HG03039 (cell line): ENCODE data around the gene TFAM.

Source experiments
- ATAC-seq: cut with Tn5 transposase; IDR thresholded peaks from one replicate; pipeline ENCODE4 v1.9.1; 2021; ENCODE audit warnings: mild to moderate bottlenecking, moderate library complexity; ENCODE audit not compliant: unreplicated experiment

TFAM gene

GRCh38 chr10:58431903-58432302, 46.7 kb downstream of the TFAM start:
- no peak for ATAC-seq

GRCh38 chr10:58433066-58433465, 47.9 kb downstream of the TFAM start:
- no peak for ATAC-seq

GRCh38 chr10:58433571-58433970, 48.4 kb downstream of the TFAM start:
- no peak for ATAC-seq

GRCh38 chr10:58435297-58435985, 50.2 kb downstream of the TFAM start:
- no peak for ATAC-seq

GRCh38 chr10:58436071-58436470, 50.9 kb downstream of the TFAM start:
- no peak for ATAC-seq

- no peak for ATAC-seq
These were observed 53.2 kb downstream of the TFAM start for GRCh38 chr10:58438340-58438871.

- no peak for ATAC-seq
These were observed 53.8 kb downstream of the TFAM start for GRCh38 chr10:58438986-58439385.

GRCh38 chr10:58439632-58440364, 54.6 kb downstream of the TFAM start:
- ATAC-seq = no peak

GRCh38 chr10:58440484-58440883, 55.3 kb downstream of the TFAM start:
- ATAC-seq = no peak

- ATAC-seq = no peak
These were observed 59.1 kb downstream of the TFAM start for GRCh38 chr10:58444321-58444720.

GRCh38 chr10:58444876-58445275, 59.7 kb downstream of the TFAM start:
- ATAC-seq = no peak

GRCh38 chr10:58448121-58448935, 63.1 kb downstream of the TFAM start:
- no peak for ATAC-seq
